EL (cell line): ENCODE measurements around the gene NPHS1.
"Not testable (repeated sequence)": the region's sequence is repeated elsewhere in the genome, so short reads cannot be mapped to it uniquely, and the experiment has no call there.

Source experiments
- DNase-seq: peaks from one replicate; pipeline ENCODE4 v3.0.0-alpha.2; 2016

The NPHS1 gene

GRCh38 chr19:35852029-35852780 lies at the start of gene NPHS1:
TSS of gene NPHS1 (minus strand) at chr19:35852504. CDS start at chr19:35851837, 667 bp downstream.
- no peak for DNase-seq

GRCh38 chr19:35901055-35901644 lies 48.8 kb upstream of the NPHS1 start:
- DNase-seq = peak; percentile 83

DNA sequence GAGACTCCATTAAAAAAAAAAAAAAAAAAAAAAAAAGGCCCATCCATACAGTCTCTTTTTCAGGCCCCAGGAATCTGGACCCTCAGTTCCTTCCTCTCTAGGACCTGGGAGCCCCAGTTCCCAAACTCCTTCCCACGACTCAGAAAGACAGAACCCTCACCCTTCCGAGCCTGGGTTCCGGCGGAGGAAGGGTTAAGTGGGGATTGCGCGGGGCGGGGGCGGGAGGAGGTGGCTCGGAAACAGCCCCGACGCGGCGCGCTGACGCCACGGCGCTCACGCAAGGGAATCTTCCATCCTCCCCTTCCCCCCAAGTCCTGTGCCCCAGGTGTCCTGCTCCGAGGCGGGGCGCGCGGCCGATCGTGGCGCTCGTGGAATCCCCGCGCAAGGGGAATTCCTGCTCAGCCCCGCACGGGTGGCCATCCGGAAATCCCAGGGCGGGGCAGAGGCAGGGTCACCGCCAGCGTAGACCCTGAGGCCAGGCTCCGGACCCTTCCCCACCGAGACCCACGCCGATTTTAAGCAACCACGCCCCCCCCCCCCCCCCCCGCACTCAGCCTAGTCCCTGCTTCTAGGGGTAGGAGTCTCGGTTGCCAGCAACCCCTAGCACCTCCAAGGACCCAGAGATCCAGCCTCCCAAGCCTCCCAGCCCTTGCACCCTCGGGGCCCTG lies 47.4 kb upstream of the NPHS1 start:
- DNase-seq = peak; percentile 83

DNA sequence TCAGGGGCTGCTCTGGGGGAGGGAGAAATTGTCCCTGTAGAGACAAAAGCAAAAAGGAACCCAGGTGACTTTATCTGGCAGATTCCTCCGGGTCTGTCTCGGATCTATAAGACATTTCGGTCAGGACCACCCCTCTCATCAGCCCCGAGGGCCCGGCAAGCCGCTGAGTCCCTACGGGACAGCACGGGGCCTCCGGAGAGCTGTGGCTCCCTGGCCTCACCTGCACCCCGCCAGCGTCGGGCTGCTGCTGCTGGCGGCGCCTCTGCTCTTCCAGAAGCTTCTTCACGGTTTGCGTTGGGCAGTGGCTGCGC lies 46.1 kb upstream of the NPHS1 start:
- DNase-seq = no peak

- DNase-seq = no peak
These were observed 45.6 kb upstream of the NPHS1 start for GRCh38 chr19:35897706-35898451.

GRCh38 chr19:35896643-35897040 lies 44.3 kb upstream of the NPHS1 start:
- no peak for DNase-seq

GRCh38 chr19:35895911-35896642 lies 43.8 kb upstream of the NPHS1 start:
- no peak for DNase-seq

DNA sequence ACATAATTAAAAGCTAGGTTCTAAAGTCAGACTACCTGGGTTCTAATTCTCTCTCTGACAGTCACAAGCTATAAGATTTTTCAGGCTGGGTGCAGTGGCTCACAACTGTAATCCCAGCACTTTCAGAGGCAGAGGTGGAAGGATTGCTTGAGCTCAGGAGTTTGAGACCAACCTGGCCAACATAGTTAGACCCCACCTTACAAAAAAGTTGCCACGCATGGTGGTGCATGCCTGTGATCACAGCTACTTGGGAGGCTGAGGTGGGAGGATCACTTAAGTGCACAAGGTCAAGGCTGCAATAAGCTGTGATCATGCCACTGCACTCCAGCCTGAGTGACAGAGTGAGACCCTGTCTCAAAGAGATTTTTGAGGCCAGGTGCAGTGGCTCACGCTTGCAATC lies 42.0 kb upstream of the NPHS1 start:
- no peak for DNase-seq

DNA sequence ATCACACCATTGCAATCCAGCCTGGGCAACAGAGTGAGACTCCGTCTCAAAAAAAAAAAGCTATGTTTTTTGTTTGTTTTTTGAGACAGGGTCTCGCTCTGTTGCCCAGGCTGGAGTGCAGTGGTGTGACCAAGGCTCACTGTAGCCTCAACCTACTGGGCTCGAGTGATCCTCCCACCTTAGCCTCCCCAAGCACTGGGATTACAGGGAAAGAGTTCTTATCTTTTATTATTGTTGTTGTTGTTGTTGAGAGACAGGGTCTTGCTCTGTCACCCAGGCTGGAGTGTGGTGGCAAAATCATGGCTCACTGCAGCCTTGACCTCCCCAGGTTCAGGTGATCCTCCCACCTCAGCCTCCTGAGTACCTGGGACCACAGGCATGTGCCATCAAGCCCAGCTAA lies 39.5 kb upstream of the NPHS1 start:
- DNase-seq = not testable (repeated sequence)

DNA sequence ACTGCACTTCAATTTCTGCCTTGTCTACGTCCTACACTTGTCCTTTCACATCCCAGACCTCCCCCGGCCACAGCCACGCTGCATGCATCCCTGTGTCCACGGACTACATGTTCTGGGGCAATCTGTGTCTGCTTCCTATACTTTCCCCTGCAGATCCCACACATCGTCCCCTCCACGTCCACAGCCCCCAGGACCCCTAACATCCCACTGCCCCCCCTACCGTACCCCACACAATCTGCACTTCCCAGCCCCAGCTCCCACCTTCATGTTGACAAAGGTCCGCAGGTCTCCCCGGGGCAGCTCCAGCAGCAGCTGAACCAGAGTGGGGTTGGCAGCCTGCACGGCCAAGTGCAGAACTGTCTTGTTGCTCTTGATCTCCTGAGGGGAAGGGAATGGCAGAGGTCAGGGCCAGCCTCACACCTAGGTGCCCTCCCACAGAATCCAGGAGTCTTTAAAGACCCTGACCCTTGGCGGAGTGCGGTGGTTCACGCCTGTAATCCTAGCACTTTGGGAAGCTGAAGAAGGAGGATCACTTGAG lies 37.9 kb upstream of the NPHS1 start:
- no peak for DNase-seq

DNA sequence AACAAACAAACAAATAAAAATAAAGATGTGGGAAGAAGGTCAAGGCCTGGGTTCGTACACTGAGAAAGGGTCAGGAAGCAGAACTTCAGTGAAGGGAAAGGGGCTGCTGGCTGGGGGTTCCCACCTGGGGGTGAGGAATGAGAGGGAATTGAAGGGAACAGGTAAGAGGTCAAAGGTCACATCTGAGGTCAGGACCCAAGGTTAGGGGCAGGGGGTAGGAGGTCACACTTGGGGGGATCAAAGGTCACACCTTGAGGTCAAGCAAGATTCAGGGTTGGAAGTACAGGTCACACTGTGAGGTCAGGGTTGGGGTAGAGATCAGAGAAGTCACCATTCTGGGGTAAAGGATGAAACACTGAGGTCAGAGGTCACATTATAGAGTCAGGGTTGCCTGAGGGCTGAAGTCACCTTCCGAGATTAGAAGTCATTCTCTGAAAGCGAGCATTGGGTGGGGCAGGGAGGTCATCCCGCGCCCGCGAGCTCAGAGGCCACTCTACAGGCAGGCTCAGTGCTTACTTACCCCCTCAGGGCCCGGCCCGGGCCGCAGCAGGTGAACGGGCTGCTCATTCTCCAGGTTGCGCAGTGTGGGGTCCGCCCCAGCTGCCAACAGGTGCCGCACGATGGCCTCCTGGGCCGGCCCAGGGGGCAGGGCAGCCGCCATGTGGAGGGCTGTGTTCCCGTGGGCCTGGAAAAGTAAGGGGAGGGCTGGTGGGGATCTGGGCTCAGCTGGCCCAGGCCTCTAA lies 37.2 kb upstream of the NPHS1 start:
- DNase-seq = no peak

DNA sequence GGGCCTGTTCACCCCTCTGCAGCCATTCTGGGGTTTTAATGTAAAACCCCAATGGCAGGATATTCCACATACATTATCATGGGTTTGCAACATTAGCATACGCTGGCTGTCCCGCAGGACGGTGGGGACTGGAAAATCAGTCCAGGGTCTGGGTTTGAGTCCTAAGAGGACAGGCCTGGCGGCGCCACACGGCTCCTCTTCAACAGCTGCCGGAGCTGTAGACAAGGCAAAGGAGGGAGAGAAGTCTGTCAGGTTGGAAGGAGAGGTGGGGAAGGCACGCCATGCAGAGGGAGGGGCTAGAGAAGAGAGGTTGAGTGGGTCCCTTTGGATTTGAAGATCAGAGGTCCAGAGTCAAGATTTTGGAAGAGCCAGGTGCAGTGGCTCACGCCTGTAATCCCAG lies 36.1 kb upstream of the NPHS1 start:
- no peak for DNase-seq

DNA sequence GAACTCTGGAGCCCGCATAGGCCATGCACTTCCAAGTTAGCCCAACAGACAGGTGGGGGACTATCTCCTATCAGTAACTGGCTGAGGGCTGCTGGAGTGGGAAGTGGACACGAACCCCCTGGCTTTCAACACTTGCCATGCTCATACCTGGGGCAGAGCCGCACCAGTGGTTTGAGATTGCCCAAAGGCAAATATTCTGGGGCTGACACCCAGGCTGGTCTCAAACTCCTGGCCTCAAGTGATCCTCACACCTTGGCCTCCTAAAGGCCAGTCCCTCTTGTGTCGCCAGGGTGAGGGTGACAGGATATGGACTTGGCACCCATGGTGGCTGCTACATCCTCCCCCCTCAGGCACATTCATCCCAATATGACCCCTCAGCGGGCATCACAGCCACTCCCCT lies 34.9 kb upstream of the NPHS1 start:
- DNase-seq = no peak

DNA sequence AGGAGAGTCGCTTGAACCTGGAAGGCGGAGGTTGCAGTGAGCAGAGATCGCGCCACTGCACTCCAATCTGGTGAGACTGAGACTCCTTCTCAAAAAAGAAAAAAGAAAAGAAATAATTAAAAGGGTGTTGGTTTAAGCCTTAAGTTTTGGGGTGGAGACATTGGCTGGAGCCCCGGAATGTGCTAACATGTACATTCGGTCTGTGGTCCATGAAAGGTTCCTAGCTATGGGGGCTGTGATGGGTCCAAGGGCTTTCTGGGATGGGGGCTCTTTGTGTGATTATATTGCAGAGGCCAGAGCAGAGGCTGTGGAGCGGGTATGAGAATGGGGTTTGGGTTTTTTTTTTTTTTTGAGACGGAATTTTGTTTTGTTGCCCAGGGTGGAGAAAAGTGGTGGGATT lies 33.6 kb upstream of the NPHS1 start:
- no peak for DNase-seq

- DNase-seq = no peak
These were observed 33.0 kb upstream of the NPHS1 start for GRCh38 chr19:35885225-35885738.

DNA sequence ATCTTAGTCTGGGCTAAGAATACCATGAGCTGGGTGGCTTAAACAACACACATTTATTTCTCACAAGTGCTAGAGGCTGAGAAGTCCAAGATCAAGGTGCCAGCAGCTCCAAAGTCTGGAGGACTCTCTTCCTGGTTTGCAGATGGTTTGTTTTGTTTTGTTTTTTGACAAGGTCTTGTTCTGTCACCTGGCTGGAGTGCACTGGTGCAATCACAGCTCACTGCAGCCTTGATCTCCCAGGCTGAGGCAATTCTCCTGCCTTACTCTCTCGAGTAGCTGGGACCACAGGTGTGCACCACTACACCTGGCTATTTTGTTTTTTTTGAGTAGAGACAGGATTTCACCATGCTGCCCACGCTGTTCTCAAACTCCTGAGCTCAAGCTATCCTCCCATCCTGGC lies 31.6 kb upstream of the NPHS1 start:
- DNase-seq = no peak

DNA sequence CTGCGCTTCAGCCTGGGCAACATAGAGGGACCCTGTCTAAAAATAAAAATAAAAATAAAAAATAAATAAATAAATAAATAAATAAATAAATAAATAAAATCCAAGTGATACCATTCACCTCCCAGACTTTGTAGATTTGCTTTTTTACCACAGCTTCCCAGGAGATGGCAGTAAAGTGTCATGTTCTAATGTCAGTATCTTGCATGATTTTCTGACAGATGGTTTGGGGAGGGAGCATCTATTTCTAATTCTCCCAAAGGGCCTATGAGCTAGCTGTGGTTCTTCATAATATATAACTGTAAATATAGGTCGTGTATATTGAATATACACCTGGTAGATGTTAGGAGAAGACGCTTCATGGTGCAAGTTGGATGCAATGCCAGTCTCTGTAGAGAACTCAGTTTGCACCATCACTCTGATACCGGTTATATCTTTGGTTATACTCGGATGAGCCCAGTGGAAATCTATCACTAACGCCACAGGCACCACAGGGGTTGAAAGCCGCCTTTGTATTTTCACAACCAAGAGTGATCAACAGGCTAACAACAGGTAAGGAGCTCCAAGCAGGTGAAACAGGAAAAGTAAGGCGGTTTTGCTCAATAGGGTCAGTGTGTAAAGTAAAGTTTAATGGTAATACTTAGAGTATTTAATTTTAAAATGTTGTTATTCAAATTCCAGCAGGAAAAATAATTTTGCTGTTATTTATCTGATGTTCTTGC lies 30.0 kb upstream of the NPHS1 start:
- DNase-seq = peak; percentile 75

DNA sequence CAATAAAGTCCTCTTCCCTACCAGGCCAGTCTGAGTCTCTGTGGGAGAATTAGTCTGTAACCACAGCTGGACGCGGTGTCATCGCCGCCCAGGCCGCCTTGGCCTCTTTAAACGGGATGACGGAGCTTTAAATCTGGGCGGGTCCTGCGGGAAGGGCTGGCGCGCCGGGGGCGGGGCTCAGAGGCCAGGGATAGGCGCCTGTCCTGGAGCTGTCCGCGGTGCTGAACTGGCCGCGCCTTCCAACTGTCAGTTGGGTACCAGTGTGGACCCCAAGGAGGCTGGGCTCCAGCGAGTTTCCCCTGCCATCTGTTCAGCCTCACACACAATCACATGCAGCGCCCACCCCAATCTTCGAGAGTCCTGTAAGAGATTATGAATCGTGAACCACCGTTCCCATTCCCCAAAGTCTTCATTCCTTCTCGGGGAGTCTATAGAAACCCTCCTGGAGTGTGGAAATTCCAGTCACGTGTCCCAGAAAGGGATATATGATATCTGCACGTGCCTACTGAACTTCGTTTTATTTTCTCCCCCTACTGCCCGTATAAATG lies 27.5 kb upstream of the NPHS1 start:
- peak; percentile 89 for DNase-seq

- no peak for DNase-seq
These were observed 26.8 kb upstream of the NPHS1 start for GRCh38 chr19:35879068-35879467.

GRCh38 chr19:35874392-35874930 lies 22.2 kb upstream of the NPHS1 start:
- no peak for DNase-seq
